Right ventricle myocardium inferior (tissue), 1 donor: ENCODE results near the gene FUT1. TPM values are rescaled to one million over a fixed set of nuclear protein-coding genes. Genes with fewer than 3 reads are reported as not detected.

Source experiments
- ATAC-seq: fragments of 200-7000 bp; cut with Tn5 transposase; one replicate; pipeline ENCODE4 v1.9.1; 2020; ENCODE audit warnings: mild to moderate bottlenecking, moderate library complexity
- DNase-seq: peaks from one replicate; pipeline ENCODE4 v3.0.0; 2021; ENCODE audit errors: missing footprints
- intact Hi-C: fragments of 100-400 bp; cut with DNase I; formaldehyde crosslinking; loops from one replicate; pipeline ENCODE4 v1.11.0; 2022
- total RNA-seq: library from RNA; stranded (reverse); fragmentation: NEBNext Ultra II Directional; extraction: Animal tissue kit (Norgen Biotek cat#: 25700); gene quantifications from one replicate; pipeline ENCODE4 v1.2.1, GENCODE V29; 2021
- donor health status: DM: no; HTN: yes; CAD: no; lungs with severe emphysema.

Gene FUT1
- total RNA-seq, 1 donor from 2014 or later = 2.1 TPM

- DNase-seq = peak; percentile 88
- intact Hi-C loops = no loop called here
- ATAC-seq = peak; percentile 78
Measured at GRCh38 chr19:48746738-48747575, 5.5 kb downstream of the FUT1 start, which contains the start of gene IZUMO1. Gene IZUMO1 (minus strand): TSS chr19:48746909. CDS start chr19:48745859, 1,050 bp downstream.

GRCh38 chr19:48746110-48746509 lies 6.3 kb downstream of the FUT1 start:
- ATAC-seq (no peak), DNase-seq (no peak)
- intact Hi-C loops = no loop called here

- DNase-seq = no peak
- ATAC-seq = peak; percentile 48
- intact Hi-C loops = no loop called here
Measured at GRCh38 chr19:48745208-48745995, 7.0 kb downstream of the FUT1 start.

- no peak for ATAC-seq
- intact Hi-C loops = no loop called here
- peak; percentile 17 for DNase-seq
Measured at GRCh38 chr19:48742096-48742495, 10.3 kb downstream of the FUT1 start.

GRCh38 chr19:48741129-48741999 lies 11.1 kb downstream of the FUT1 start:
- ATAC-seq (no peak), DNase-seq (peak; percentile 76)
- intact Hi-C loops = no loop called here

- ATAC-seq (peak; percentile 7), DNase-seq (peak; percentile 81)
- intact Hi-C loops = no loop called here
Measured at GRCh38 chr19:48740164-48740972, 12.1 kb downstream of the FUT1 start, which contains the start of gene RASIP1. Gene RASIP1 (minus strand): TSS chr19:48740610. CDS start chr19:48740282, 328 bp downstream.

GRCh38 chr19:48739404-48740163 lies 12.9 kb downstream of the FUT1 start:
- ATAC-seq (no peak), DNase-seq (no peak)
- intact Hi-C loops = no loop called here

GRCh38 chr19:48738557-48739403 lies 13.7 kb downstream of the FUT1 start:
- peak; percentile 94 for ATAC-seq
- DNase-seq = peak; percentile 95
- intact Hi-C loops = loop anchor here (1.0 kb wide), 1 partner anchor 24 kb away; no protein-coding TSS in a partner anchor

GRCh38 chr19:48737360-48737998 lies 15.0 kb downstream of the FUT1 start:
- intact Hi-C loops = no loop called here
- DNase-seq = peak; percentile 58
- ATAC-seq = no peak

- intact Hi-C loops = no loop called here
- DNase-seq (peak; percentile 13), ATAC-seq (no peak)
Measured at GRCh38 chr19:48735031-48735615, 17.3 kb downstream of the FUT1 start.

GRCh38 chr19:48734625-48735024 lies 17.8 kb downstream of the FUT1 start:
- DNase-seq (no peak), ATAC-seq (no peak)
- intact Hi-C loops = no loop called here

GRCh38 chr19:48731452-48731851 lies 21.0 kb downstream of the FUT1 start:
- intact Hi-C loops = no loop called here
- DNase-seq (no peak), ATAC-seq (no peak)

GRCh38 chr19:48728911-48729664 lies 23.4 kb downstream of the FUT1 start:
- DNase-seq = no peak
- ATAC-seq = no peak
- intact Hi-C loops = no loop called here

GRCh38 chr19:48726556-48726955 lies 25.9 kb downstream of the FUT1 start:
- ATAC-seq (no peak), DNase-seq (no peak)
- intact Hi-C loops = no loop called here
